ENCODE data around the gene MIA2.

DNA sequence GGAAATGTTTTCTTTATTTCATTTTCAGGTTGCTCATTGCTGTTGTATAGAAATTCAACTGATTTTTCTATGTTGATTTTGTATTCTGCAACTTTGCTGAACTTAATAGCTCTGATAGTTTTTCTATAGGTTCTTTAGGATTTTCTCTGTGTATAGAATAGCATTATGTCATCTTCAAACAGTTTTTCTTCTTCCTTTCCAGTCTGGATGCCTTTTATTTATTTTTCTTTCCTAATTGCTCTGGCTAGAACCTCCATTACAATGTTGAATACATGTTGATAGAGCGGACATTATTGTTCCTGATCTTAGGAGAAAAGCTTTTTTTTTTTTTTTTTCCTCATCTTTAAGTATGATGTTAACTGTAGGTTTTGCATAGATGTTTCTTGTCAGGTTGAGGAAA, 39.2 kb downstream of the MIA2 start:
- TF ChIP-seq, protein P1, sequence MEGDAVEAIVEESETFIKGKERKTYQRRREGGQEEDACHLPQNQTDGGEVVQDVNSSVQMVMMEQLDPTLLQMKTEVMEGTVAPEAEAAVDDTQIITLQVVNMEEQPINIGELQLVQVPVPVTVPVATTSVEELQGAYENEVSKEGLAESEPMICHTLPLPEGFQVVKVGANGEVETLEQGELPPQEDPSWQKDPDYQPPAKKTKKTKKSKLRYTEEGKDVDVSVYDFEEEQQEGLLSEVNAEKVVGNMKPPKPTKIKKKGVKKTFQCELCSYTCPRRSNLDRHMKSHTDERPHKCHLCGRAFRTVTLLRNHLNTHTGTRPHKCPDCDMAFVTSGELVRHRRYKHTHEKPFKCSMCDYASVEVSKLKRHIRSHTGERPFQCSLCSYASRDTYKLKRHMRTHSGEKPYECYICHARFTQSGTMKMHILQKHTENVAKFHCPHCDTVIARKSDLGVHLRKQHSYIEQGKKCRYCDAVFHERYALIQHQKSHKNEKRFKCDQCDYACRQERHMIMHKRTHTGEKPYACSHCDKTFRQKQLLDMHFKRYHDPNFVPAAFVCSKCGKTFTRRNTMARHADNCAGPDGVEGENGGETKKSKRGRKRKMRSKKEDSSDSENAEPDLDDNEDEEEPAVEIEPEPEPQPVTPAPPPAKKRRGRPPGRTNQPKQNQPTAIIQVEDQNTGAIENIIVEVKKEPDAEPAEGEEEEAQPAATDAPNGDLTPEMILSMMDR (IDR thresholded peaks at IDR 0.05; ENCODE audit: insufficient read depth, low read length) = no peak
- TF ChIP-seq POLR2AphosphoS5 (IDR thresholded peaks at IDR 0.05; ENCODE audit: low read depth) (no peak), GABPA (IDR thresholded peaks at IDR 0.05; ENCODE audit: low read depth) (no peak)
- TF ChIP-seq, protein P2, sequence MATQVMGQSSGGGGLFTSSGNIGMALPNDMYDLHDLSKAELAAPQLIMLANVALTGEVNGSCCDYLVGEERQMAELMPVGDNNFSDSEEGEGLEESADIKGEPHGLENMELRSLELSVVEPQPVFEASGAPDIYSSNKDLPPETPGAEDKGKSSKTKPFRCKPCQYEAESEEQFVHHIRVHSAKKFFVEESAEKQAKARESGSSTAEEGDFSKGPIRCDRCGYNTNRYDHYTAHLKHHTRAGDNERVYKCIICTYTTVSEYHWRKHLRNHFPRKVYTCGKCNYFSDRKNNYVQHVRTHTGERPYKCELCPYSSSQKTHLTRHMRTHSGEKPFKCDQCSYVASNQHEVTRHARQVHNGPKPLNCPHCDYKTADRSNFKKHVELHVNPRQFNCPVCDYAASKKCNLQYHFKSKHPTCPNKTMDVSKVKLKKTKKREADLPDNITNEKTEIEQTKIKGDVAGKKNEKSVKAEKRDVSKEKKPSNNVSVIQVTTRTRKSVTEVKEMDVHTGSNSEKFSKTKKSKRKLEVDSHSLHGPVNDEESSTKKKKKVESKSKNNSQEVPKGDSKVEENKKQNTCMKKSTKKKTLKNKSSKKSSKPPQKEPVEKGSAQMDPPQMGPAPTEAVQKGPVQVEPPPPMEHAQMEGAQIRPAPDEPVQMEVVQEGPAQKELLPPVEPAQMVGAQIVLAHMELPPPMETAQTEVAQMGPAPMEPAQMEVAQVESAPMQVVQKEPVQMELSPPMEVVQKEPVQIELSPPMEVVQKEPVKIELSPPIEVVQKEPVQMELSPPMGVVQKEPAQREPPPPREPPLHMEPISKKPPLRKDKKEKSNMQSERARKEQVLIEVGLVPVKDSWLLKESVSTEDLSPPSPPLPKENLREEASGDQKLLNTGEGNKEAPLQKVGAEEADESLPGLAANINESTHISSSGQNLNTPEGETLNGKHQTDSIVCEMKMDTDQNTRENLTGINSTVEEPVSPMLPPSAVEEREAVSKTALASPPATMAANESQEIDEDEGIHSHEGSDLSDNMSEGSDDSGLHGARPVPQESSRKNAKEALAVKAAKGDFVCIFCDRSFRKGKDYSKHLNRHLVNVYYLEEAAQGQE (IDR thresholded peaks at IDR 0.05; ENCODE audit: insufficient replicate concordance, low read depth) = no peak
